Measurements from ENCODE around the gene BTBD2. TPM values are rescaled to one million over a fixed set of nuclear protein-coding genes. Genes with fewer than 3 reads are reported as not detected.

The BTBD2 gene
- total RNA-seq, 1 experiment from 2014 or later: 110 TPM

DNA sequence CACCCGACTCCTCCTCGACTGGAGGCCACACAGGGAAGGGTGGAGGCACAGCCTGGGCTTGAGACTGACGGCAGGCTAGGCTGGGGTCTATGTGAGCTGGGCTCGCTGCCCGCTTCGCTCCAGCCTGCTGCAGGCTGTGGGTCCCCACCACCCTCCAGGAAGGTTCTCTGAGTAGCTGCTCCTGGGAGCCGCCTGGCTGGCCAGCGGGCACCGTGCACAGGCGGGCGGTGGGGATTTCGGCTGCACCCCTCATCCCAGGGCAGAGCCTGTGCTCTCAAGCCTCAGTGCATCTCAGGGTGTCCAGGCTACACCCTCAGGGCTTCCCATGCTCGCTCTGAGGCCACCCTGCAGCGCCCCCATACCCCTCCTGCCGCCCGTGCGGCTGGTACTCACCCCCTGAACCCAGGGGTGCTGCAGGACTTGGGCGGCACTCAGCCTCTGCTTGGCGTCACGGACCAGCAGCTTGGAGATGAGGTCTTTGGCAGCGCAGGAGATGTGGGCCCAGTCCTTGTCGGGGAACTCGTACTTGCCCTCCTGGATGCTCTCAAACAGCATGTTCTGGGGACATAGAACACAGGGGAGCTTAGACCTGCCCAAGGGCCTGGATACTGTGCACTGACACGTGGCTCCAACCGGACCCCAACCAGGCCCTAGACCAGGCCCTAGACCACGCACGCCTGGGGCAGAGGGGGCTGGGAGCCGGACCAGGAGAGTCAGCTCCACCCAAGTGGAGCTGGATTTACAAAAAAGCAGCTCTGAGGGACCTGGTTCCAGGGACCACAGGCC lies 25.3 kb upstream of the BTBD2 start:
- H3K9ac ChIP-seq (ENCODE audit: extremely low read depth, insufficient read length, low read length): no peak overlapping the region
- peak overlapping the region; percentile 25; the same call in 1 of the 2 replicates for H3K4ac ChIP-seq (ENCODE audit: low read depth, low read length)
- Mint-ChIP-seq H3K4me1 (peaks cover 8 to 19% of the 10 kb centered on the region in 2 experiments), H3K36me3 (ENCODE audit: insufficient read depth in 1 of 3, low read depth in 3 of 3) (peaks cover 7 to 31% (median 23%) of the 10 kb centered on the region in 3 experiments), H3K27ac (peak overlapping the region in 1 of 3 experiments; percentile 88; a peak in 3 of 7 replicates), H3K4me3 (no peak overlapping the region), H3K27me3 (ENCODE audit: low read depth) (no peaks in the 10 kb centered on the region; the same call in 1 of the 2 replicates), H3K9me3 (peaks cover 4 to 5% of the 10 kb centered on the region in 2 experiments; a peak in 3 of 5 replicates)
- H3K23ac ChIP-seq (ENCODE audit: insufficient read length, low read depth, low read length): no peak overlapping the region
- no peak overlapping the region for H4K5ac ChIP-seq (ENCODE audit: insufficient read length, low read depth, low read length)
- no peaks in the 10 kb centered on the region for H3K23me2 ChIP-seq (ENCODE audit: insufficient read length, low read depth, low read length, poor library complexity, severe bottlenecking)
- H2BK12ac ChIP-seq (ENCODE audit: insufficient read length, low read depth, low read length): no peak overlapping the region
- H3K27me3 ChIP-seq (ENCODE audit: insufficient read depth, low read length): no peaks in the 10 kb centered on the region
- no peak overlapping the region for H3K27ac ChIP-seq (ENCODE audit: insufficient read length, low read depth, low read length)
- no peak overlapping the region for H2BK120ac ChIP-seq (ENCODE audit: low read depth, low read length, poor library complexity, severe bottlenecking)
- H3K18ac ChIP-seq (ENCODE audit: insufficient read length, low read depth, low read length): peak overlapping the region; percentile 21
- H3K56ac ChIP-seq (ENCODE audit: insufficient read length, low read depth, low read length): no peak overlapping the region
- 0 out of 2 replicates have a peak overlapping the region, but pooled peaks have one; percentile 43 for H3K14ac ChIP-seq (ENCODE audit: insufficient read depth, low read length)
- H4K8ac ChIP-seq (replicated peaks; ENCODE audit: insufficient read length, low read depth, low read length): no peak overlapping the region
- no peaks in the 10 kb centered on the region; the same call in 1 of the 2 replicates for H3K4me1 ChIP-seq (ENCODE audit: insufficient read depth, low read length)
- no peak overlapping the region for H3T11ph ChIP-seq (ENCODE audit: low read length)
- TF ChIP-seq, protein P1, sequence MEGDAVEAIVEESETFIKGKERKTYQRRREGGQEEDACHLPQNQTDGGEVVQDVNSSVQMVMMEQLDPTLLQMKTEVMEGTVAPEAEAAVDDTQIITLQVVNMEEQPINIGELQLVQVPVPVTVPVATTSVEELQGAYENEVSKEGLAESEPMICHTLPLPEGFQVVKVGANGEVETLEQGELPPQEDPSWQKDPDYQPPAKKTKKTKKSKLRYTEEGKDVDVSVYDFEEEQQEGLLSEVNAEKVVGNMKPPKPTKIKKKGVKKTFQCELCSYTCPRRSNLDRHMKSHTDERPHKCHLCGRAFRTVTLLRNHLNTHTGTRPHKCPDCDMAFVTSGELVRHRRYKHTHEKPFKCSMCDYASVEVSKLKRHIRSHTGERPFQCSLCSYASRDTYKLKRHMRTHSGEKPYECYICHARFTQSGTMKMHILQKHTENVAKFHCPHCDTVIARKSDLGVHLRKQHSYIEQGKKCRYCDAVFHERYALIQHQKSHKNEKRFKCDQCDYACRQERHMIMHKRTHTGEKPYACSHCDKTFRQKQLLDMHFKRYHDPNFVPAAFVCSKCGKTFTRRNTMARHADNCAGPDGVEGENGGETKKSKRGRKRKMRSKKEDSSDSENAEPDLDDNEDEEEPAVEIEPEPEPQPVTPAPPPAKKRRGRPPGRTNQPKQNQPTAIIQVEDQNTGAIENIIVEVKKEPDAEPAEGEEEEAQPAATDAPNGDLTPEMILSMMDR (conservative IDR thresholded peaks at IDR 0.05): no peak
- peak overlapping the region; percentile 52 for H4K91ac ChIP-seq (ENCODE audit: insufficient read length, low read depth, low read length)
- no peak for DNase-seq
- H2BK5ac ChIP-seq (ENCODE audit: insufficient read length, low read length): no peak overlapping the region
- H3K79me2 ChIP-seq (ENCODE audit: insufficient read depth, low read length): no peaks in the 10 kb centered on the region
- H2AFZ ChIP-seq (ENCODE audit: low read length): no peak overlapping the region
- H2BK15ac ChIP-seq (ENCODE audit: low read depth, low read length): 0 out of 2 replicates have a peak overlapping the region, but pooled peaks have one; percentile 7
- H3K9me3 ChIP-seq (ENCODE audit: control insufficient read depth, low read depth, low read length): no peaks in the 10 kb centered on the region
- H3K79me1 ChIP-seq (ENCODE audit: insufficient read depth, low read depth, low read length, poor library complexity, severe bottlenecking): peaks cover 4% of the 10 kb centered on the region
- WGBS (ENCODE audit: extremely low coverage, insufficient read length, low lambda C conversion rate): no CpG with 5 or more reads among the region's 28 CpGs
- peaks cover 4% of the 10 kb centered on the region for H4K20me1 ChIP-seq (ENCODE audit: control insufficient read depth, insufficient read depth, insufficient read length)
- no peak overlapping the region for H2BK20ac ChIP-seq (ENCODE audit: low read depth, low read length, poor library complexity, severe bottlenecking)
- no peak overlapping the region for H2AK5ac ChIP-seq (ENCODE audit: insufficient read length, low read length)
- H3K4me2 ChIP-seq (ENCODE audit: insufficient read depth, insufficient read length, low read length): no peak overlapping the region
